ENCODE results near the gene SELPLG.
"Not testable (repeated sequence)": the region's sequence is repeated elsewhere in the genome, so short reads cannot be mapped to it uniquely, and the experiment has no call there.

Gene SELPLG

DNA sequence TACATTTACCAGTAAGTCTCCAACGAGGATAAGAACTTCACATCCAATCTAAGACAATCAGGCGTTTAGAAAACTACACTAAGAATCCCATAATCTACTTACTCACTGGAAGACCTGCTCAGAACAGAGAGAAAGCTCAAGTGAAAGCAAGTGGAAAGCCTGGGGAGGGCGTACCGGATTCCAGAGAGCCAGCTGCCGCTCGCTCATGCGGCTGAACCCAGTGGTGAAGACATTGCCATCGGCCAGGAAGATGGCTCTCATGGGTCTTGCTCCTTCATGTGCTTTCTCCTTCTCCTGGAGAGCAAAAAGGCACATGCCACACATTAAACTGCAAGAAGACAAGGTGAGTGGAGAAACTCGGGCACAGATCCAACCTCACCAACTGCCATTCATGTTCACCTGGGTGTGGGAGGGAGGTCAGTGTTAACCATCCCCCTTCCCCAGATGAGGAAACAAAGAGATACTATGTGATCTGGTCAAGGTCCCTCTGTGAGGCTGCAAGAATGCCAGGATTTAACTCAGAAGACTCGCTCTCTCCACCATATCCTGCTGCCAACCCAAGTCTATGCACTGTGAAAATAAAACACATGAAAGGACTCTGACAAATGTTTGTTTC is 23.5 kb upstream of the SELPLG start:
- intact Hi-C loops (cut with DNase I) = no loop called here
- DNase-seq = no peak

DNA sequence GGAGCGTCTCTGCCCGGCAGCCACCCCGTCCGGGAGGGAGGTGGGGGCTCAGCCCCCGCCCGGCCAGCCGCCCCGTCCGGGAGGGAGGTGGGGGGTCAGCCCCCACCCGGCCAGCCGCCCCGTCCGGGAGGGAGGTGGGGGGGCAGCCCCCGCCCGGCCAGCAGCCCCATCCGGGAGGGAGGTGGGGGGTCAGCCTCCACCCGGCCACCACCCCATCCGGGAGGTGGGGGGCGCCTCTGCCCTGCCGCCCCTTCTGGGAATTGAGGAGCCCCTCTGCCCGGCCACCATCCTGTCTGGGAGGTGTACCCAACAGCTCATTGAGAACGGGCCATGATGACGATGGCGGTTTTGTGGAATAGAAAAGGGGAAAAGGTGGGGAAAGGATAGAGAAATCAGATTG is 22.6 kb upstream of the SELPLG start:
- intact Hi-C loops (cut with DNase I) = not testable (repeated sequence)

DNA sequence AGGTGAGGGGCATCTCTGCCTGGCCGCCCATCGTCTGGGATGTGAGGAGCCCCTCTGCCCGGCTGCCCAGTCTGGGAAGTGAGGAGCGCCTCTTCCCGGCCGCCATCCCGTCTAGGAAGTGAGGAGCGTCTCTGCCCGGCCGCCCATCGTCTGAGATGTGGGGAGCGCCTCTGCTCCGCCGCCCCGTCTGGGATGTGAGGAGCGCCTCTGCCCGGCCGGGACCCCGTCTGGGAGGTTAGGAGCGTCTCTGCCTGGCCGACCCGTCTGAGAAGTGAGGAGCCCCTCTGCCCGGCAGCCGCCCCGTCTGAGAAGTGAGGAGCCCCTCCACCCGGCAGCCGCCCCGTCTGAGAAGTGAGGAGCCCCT is 22.1 kb upstream of the SELPLG start:
- intact Hi-C loops (cut with DNase I); DNase-seq: not testable (repeated sequence)

More for the DNA sequence above, 22.6 kb upstream of the SELPLG start:
- not testable (repeated sequence) for DNase-seq

DNA sequence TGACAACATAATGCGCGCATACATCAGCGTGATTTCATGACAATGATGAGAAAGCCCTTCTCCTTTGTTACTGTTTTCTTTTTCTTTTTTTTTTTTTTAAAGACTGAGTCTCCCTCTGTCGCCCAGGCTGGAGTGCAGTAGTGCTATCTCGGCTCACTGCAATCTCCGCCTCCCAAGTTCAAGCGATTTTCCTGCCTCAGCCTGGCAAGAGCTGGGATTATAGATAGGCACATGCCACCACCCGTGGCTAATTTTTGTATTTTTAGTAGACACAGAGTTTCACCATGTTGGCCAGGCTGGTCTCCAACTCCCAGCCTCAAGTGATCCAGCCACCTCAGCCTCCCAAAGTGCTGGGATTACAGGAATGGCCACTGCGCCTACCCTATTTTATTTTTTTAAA is 20.9 kb upstream of the SELPLG start:
- DNase-seq; intact Hi-C loops (cut with DNase I): not testable (repeated sequence)

DNA sequence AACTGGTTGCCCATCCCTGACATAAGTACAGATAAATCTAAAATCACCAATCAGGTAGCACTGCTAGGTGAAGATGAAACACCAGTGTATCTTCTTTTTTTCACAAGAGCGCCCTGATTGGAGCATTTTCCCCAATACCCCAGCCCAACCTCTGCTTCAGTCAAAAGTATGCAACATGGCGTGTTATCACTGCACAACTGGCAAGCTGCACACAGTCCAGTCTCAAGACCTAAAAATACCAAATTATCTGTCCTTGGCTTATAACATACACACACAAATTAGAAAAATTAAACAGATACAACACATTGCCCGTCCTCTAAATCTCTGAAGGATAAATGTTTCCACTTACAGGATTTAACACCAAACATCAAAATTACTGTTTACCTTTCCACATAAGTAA is 20.2 kb upstream of the SELPLG start:
- no peak for DNase-seq

DNA sequence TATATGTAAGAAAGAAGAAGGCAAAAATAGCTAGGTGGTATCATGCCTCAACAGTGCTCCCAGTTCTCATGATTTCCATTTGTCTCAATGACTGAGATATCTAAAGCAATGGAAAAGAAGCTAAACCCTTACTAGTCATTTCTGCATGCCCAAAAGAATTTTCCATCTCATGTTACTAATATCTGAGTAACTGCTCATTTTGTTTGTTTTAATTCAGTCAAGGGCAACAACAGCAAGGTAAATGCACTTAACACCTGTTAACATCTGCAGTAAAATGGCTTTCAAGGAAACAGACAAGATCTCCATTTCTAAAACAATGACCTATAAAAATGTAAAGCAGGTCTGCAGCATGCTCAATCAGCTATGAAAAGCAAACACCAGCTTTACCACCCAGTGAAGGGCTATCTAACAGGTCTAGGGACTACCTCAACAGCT is 19.4 kb upstream of the SELPLG start:
- intact Hi-C loops (cut with DNase I) = no loop called here

More for the DNA sequence above, 20.2 kb upstream of the SELPLG start:
- intact Hi-C loops (cut with DNase I) = no loop called here

DNA sequence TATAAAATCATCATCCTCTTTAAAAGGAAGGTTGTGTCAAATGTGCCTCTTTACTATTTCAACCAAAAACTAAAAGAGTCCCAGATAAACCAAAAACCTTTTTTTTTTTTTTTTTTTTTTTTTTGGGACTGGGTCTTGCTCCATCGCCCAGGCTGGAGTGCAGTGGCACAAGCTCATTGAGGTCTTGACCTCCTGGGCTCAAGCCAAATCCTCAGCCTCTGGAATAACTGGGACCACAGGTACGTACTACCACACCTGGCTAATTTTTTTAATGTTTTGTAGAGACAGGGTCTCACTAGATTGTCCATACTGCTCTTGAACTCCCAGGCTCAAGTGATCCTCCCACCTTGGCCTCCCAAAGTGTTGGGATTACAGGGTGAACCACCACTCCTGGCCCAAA is 16.4 kb upstream of the SELPLG start:
- DNase-seq = no peak
- intact Hi-C loops (cut with DNase I) = no loop called here

More for the DNA sequence above, 19.4 kb upstream of the SELPLG start:
- no peak for DNase-seq

DNA sequence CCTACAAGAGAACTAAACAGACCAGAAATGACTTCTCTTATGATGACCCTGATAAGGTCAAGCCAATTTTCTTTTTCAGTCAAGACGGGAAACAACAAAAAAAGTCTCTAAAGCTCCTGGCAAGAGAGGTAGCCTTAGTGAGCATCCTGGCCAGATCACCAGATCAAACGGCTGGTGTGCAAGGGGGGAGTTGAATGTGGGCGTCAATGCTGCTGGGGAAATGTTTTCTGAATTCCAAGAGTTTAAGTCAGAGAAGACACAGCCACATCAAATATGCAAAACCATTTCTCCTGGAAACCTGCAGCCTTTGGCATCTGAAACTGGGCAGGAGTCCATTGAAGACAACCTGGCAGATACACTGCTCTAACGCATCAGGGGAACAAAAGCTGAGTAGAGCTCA is 16.0 kb upstream of the SELPLG start:
- DNase-seq = no peak
- intact Hi-C loops (cut with DNase I) = no loop called here

DNA sequence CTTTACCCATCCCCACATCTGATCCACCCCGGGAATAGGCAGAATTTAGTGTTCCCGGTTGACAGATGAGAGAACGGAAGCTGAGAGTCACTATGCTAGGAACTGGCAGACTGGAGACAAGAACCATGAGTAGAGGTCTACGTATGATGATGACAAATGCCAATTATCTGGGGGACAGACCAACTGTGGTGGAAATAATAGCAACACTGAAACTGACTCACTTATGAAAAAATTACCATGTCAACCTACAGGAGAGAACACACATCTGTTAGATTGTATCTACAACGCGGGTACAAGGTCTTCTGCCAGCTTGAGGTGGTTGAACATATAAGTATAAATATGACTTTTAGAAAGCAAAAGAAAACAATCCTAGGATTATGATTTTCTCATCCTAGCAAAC is 15.4 kb upstream of the SELPLG start:
- DNase-seq = no peak
- intact Hi-C loops (cut with DNase I) = no loop called here

DNA sequence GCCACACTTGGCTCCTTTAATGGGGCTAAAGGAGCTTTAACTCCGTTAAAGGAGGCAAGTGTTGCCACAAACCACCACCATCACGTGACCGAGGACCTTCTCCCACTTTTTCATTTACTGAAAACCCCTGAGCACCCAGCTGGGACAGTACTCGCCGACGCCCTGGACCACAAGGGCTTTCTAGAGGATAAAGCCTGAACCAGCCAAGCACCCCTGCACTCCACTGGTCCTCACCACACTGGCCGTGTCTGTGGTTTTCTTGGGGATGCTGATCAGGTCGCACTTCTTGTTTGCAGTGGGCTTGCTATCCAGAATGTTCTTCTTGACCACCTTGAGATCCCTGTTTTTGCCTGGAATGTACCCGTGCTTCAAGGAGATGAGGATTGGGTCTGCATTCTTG is 14.7 kb upstream of the SELPLG start:
- DNase-seq = no peak
- intact Hi-C loops (cut with DNase I) = no loop called here

DNA sequence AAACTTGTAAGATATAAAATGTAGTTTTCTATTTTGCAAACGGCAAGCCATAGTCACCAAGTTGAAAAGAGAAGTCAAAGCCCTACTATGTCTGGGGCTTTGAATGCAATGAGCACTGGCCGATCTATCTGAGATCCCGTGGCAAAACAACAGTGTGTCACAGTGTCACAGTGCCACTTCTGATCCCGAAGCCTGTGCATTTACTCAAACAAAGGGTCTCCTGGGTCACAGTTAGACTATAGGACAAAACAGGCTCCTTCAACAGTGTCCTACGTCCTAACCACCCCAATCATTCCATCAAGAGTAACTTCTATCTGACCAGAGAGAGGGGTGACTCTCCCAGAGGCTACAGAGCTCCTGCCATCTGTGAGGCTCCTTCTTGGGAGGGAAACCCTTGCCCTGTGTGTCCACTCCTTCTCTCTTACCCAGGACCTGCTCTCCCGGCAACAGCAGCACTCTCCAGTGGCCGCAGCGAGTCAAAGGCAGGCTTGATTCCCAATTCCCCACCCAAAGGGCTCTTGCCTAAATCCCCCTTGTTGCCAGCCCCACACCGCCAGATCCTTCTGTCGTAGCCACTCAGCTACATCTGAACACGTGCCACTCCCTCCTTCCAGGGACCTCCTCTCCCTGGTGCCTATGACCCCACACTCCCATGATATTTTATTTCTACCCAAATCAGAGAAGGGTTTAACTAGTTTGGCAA is 14.0 kb upstream of the SELPLG start:
- DNase-seq = peak in 4 of 42 donors; percentile 15 to 42 (median 38)
- intact Hi-C loops (cut with DNase I) = no loop called here

DNA sequence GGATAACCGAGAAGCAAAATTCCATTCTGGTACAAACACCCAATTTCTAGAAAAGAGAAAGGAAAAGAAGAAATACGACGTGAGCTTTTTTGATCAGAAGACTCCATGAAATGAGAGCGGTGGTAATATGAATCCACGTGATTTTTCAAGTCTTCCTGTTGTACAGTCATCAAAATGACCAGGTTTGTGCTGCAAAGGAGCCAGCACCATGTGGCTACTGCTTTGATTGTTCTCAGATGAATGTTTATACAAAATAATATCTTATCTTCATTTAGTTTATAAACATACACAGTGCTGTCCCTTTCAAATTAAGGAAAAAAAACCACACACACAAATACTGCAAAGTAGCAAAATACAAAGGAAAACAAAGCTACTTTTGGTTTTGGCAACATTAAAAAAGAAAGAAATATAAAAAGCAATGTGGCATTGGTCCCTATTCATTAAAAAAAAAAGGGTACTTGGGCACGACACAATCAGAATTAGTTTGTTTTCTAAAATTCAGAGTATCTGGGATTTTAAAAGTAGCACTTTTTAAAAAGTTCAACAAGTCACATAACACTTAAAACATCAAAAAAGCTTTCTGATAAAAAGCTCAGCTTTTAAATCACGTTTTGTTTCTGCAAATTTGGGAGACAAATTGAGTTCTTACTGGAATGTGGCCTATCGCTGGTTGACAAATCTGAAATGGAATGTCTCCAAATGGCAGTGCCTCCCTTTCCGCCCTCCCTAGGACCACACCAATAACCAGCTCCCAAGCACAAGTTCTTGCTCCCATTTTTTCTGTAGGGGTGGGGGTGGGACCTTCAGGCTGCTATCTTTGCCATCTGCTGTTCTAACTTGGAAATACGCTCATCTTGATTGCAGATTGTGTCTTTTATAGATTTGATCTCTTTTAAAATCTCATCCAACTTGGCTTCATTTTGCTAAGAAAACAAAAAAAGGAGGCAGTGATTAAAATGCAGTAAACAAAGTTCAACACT is 13.2 kb upstream of the SELPLG start:
- DNase-seq = no peak
- intact Hi-C loops (cut with DNase I) = no loop called here

DNA sequence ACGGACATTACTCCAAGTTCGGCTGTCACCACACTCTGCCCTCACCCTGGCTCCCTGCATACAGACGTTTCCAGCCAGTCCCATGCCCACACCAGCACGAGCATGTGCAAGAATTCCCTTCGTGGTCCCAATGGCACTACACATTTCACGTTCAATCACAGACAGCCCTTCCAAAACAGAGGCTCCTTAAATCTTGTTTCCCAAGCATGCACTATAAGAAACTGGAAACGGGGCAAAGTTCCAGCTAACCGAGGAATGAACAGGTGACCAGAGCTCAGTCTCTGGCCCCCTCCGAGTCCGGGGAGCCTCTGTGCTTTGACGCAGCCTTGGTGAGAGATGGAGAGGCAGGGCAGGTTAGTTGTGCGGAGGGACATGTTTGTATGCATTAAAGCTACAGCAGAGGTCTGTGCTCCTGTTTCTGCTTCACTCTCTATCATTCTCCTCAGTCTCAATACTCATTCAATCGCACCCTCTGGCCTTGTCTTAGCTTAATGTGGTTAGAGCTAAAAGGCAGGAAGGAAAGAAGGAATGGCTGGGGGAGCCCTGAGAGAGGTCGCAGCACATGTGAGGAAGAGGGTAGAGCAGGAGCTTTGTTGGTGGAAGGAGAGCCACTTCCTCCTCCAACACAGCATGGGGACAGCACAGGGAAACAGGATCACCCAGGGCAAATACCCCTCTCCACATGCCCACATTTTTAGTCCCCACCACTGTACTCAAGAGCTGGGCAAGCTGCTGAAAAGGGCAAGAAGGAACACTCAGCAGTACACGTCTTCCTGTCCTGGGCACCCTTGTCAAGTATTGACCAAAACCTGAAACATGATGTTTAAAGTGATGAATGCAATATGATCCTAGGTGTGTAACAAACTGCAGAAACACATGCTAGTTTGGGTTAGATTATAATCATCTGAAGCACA is 12.2 kb upstream of the SELPLG start:
- peak in 1 of 42 donors; percentile 36 for DNase-seq
- intact Hi-C loops (cut with DNase I) = no loop called here

DNA sequence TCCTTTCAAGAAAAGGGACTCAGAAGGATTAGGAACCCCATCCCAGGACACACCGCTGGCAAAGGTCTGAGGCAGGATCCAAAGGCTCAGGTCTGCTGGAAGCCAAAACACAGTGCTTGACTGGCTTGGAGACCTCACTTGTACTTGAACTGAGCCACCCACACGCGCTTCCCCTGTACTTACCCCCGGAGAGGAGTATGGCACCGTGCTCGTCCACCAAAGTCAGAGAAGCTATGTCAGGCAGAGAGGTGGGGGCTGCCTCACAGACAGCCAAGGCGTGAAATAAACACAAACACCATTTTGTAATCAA is 11.1 kb upstream of the SELPLG start:
- no peak for DNase-seq
- intact Hi-C loops (cut with DNase I) = no loop called here

DNA sequence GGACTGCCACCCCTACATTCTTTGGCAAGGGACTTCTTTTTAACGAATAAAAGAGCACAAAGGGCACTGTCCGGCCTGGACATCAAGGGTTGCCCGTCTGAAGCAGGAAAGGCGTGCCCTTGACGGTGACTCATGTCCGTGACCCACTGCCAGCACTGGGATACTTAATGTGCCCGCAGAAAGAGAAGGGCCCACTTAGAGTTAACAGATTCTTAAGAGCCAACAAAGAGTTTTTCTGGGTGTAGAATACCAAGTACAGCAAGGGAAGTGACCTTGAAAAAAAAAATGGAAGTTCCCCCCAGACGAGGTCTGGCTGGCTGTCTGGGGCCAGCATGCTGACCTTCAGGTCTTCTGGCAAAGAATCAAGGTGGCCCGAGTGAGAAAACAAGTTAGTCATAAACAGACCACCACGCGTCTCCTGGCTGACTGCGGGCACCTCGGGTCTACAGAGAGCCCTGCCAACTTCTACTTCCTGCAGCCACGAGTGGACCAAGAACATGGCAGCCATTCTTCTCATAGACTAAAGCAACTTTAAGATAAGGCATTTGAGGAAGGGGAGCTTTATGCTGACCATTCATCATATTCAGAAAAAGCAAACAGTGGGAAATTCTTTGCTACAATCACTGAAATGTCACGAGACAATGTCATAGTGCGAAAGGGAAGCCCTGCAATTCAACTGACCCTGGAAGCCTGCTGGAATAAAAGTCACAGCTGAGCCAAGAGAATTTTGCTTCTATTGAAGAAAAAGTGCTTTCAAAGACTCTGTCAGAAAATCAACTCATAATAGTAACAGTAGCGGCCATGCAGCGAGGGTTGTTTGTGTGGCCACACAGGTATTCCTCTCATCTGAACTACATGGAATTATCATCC is 10.5 kb upstream of the SELPLG start:
- intact Hi-C loops (cut with DNase I) = no loop called here
- DNase-seq = peak in 28 of 42 donors; percentile 32 to 81 (median 56)

DNA sequence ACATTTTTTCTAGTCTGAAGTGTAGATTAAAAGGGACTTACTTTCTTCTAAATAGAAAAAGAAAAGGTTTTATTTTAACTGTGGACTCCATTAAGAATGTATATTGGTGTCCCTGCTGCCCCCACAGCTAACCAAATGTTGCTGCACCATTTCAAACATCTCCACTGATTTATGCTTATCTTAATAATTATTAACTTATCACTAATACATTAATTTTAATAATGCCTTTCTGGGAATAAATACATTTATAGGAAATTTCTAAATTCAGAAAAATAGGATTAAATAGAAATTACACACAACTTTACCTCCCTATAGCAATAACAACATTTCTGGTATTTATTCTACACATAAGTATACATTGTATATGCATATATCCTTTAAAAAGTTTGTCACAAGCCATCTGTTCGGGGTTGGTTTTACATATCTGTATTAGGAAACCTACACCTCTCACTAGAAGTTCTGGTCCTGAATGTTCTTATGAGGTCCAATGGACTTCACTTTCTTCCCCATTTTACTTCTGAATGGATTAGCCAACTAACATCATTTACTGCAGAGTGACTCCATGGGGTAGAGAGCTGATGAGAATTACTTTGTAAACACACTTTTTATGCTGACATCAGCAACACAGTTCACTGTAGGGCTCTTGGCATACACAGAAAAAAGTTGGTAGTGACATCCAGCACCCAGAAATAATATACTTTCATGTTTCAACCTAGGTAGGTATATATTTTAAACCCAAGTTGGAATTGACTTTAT is 9.4 kb upstream of the SELPLG start:
- DNase-seq = peak in 1 of 42 donors; percentile 2
- intact Hi-C loops (cut with DNase I) = no loop called here

DNA sequence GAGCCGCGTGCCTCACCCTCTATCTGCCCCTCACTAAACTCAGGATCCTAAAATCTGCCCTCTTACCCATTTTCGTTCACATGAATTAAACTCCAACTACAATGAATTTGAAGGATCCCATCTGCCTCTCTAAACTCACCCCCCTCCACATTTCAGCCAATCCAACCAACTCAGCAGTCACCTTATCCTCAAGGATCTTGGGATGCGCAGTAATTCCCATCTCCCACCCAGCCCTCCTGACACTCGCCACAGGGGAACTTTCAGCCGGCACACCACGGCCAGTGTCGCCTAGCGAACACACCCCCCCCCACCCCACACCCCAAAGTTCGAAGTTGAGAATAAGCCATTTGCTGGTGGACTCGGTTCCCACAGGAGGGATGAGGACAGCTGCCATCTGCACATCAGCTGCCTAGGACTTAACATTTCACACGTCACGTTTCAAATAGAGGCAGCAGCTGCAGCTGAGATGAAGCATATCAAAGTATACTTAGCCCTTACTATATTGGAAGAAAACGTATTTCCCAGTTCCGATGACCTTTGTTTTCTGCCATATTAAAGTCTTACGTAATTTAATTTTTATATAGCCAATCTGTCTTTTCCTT is 8.7 kb upstream of the SELPLG start:
- peak in 2 of 42 donors; percentile 1 to 29 for DNase-seq
- intact Hi-C loops (cut with DNase I) = no loop called here
